AG04450 (cell line): ENCODE measurements around the gene ACOT11. TPM values are rescaled to one million over a fixed set of nuclear protein-coding genes. Genes with fewer than 3 reads are reported as not detected.

Source experiments
- CTCF ChIA-PET: fragments of 300-600, 350-600 bp; formaldehyde crosslinking; extraction: SDS; loops from one replicate; lab custom pipeline; 2022; ENCODE audit warnings: antibody characterized with exemption, inconsistent platforms; lab: Charles Lee
- POLR2A ChIA-PET: fragments of 350-600 bp; formaldehyde crosslinking; extraction: SDS; loops from one replicate; lab custom pipeline; 2021; ENCODE audit warnings: antibody characterized with exemption, inconsistent platforms; lab: Yijun Ruan, JAX
- DNase-seq: peaks from one replicate; pipeline ENCODE4 v3.0.0-alpha.2; 2011; ENCODE audit warnings: low read depth, low spot score
- H3K27ac ChIP-seq: one replicate; pipeline ENCODE4 v1.5.1; 2012; ENCODE audit warnings: low read depth, low read length, control low read depth
- H3K27me3 ChIP-seq: one replicate; pipeline ENCODE4 v1.6.0; 2012; ENCODE audit warnings: low read length; ENCODE audit not compliant: control insufficient read depth, insufficient read depth
- H3K4me3 ChIP-seq: 2 replicates; pipeline ENCODE4 v1.5.1; 2011; ENCODE audit warnings: mild to moderate bottlenecking, low read depth, low read length, control low read depth
- H3K9me3 ChIP-seq: 2 replicates; pipeline ENCODE4 v1.5.1; 2012; ENCODE audit warnings: low read length; ENCODE audit not compliant: control insufficient read depth, insufficient read depth
- CTCF ChIP-seq: IDR thresholded peaks from 2 replicates; pipeline ENCODE4 v1.5.1; 2011; ENCODE audit warnings: low read depth, low read length, control low read depth, inconsistent platforms
- polyA plus RNA-seq: library from polyadenylated mRNA; depleted of rRNA; stranded (reverse); fragments of >200 nt; gene quantifications from 2 replicates; pipeline ENCODE4 v1.2.3, GENCODE V29; 2011

ACOT11 gene
- polyA plus RNA-seq, 1 experiment, result 0.68 TPM

- ChIA-PET CTCF (no interaction called here), POLR2A (no interaction called here)
- H3K27ac ChIP-seq, result no peak overlapping the region
- no peak for TF ChIP-seq CTCF
- DNase-seq, result no peak
- peaks cover under 1% of the 10 kb centered on the region for H3K27me3 ChIP-seq
- H3K9me3 ChIP-seq, result no peaks in the 10 kb centered on the region
- H3K4me3 ChIP-seq, result no peak overlapping the region
Measured at GRCh38 chr1:54608566-54609230, 60.7 kb downstream of the ACOT11 start.

GRCh38 chr1:54609301-54609921 is 61.4 kb downstream of the ACOT11 start:
- ChIA-PET POLR2A (no interaction called here), CTCF (no interaction called here)
- no peak for DNase-seq

GRCh38 chr1:54610048-54610447 is 62.0 kb downstream of the ACOT11 start:
- DNase-seq, result no peak
- POLR2A ChIA-PET, result no interaction called here

More at GRCh38 chr1:54609301-54609921, 61.4 kb downstream of the ACOT11 start:
- Histone ChIP-seq H3K27me3 (no peaks in the 10 kb centered on the region), H3K27ac (no peak overlapping the region), H3K9me3 (no peaks in the 10 kb centered on the region), H3K4me3 (no peak overlapping the region)
- no peak for TF ChIP-seq CTCF

GRCh38 chr1:54610601-54611580 is 62.9 kb downstream of the ACOT11 start:
- Histone ChIP-seq H3K27ac (no peak overlapping the region), H3K4me3 (no peak overlapping the region), H3K9me3 (no peaks in the 10 kb centered on the region), H3K27me3 (no peaks in the 10 kb centered on the region)
- ChIA-PET POLR2A (no interaction called here), CTCF (no interaction called here)
- DNase-seq, result no peak
- TF ChIP-seq CTCF, result no peak

More at GRCh38 chr1:54610048-54610447, 62.0 kb downstream of the ACOT11 start:
- no peak overlapping the region for H3K4me3 ChIP-seq
- H3K9me3 ChIP-seq, result no peaks in the 10 kb centered on the region
- TF ChIP-seq CTCF, result no peak
- CTCF ChIA-PET, result no interaction called here
- no peak overlapping the region for H3K27ac ChIP-seq
- no peaks in the 10 kb centered on the region for H3K27me3 ChIP-seq

GRCh38 chr1:54611621-54612020 is 63.6 kb downstream of the ACOT11 start:
- ChIA-PET CTCF (no interaction called here), POLR2A (no interaction called here)
- no peak for TF ChIP-seq CTCF
- Histone ChIP-seq H3K4me3 (no peak overlapping the region), H3K27ac (no peak overlapping the region), H3K27me3 (peaks cover 3% of the 10 kb centered on the region), H3K9me3 (no peaks in the 10 kb centered on the region)
- DNase-seq, result no peak
